Measurements from ENCODE around the gene BBS9.

BBS9 gene

DNA sequence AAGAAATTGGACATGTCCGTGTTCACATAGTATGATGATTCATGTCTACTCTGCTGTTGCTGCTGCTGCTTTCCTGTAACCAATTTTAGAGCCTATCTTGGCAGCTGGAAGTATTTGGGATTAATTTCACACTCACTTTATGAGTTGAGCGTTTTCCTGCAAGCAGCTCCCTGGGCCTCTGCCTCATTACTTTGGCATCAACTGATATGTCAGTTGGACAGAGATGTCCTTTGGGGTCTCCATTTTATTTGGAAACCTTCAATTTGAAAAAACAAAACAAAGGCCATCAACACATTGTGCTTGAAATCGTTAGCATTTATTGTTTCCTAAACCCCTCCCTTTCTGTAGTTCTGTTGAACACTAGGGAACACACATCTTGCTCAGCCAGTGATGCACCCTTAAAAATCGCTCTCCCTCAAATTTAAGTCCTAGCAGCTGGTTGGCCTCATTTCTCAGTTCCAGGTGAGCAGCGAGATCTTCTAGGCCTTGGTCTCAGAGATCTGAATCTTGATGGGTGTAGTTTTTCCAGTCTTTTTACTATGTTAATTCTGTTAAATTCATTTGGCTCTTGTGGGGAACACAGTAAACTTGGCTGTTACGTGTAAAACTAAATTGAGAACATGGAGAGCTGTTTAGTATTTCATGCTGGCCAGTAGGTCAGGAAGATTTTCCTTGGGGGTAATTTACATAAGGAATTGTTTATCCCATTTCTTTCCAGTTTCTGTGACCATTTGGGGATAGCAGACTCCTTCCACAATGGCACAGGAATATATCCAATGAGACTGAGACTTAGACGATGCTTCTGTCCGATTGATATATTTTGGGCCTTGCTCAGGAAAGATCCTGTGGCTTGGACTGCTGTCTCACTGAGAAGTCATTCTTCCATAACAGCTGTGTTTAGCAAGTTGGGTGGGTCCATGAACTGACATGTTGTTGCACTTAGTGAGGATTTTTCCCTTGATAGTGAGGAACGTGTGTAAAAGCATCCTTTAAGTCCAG lies 371.6 kb downstream of the BBS9 start:
- H3K27ac ChIP-seq: no peak overlapping the region
- CTCF ChIA-PET: no interaction called here
- no peak for DNase-seq (ENCODE audit: low spot score)
- POLR2A ChIA-PET (ENCODE audit: low non-redundant PET): interaction anchor here (0.5 kb wide), 1 partner anchor 153 kb away, joined by 3 read pairs; no protein-coding TSS in a partner anchor
- TF ChIP-seq, protein P1, sequence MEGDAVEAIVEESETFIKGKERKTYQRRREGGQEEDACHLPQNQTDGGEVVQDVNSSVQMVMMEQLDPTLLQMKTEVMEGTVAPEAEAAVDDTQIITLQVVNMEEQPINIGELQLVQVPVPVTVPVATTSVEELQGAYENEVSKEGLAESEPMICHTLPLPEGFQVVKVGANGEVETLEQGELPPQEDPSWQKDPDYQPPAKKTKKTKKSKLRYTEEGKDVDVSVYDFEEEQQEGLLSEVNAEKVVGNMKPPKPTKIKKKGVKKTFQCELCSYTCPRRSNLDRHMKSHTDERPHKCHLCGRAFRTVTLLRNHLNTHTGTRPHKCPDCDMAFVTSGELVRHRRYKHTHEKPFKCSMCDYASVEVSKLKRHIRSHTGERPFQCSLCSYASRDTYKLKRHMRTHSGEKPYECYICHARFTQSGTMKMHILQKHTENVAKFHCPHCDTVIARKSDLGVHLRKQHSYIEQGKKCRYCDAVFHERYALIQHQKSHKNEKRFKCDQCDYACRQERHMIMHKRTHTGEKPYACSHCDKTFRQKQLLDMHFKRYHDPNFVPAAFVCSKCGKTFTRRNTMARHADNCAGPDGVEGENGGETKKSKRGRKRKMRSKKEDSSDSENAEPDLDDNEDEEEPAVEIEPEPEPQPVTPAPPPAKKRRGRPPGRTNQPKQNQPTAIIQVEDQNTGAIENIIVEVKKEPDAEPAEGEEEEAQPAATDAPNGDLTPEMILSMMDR (conservative IDR thresholded peaks at IDR 0.05; ENCODE audit: low read depth): no peak

DNA sequence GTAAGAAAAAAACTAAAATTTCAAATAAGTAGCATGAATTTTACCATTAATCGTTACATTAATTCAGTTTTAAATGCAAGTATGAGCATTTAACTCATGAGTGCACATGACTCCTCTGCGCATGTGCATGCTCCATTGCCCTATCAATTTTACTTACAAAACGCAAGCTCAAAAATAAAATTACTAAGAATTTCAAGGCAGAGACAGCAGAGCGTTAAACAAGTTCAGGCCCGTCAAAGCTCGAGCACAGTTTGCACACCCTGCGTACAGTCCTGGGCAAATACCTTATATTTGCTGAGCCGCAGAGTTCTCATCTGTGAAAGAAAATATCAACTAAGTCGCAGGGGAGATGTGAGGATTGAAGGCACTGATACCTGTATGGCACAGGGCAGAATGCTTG lies 373.6 kb downstream of the BBS9 start:
- CTCF ChIA-PET: no interaction called here
- POLR2A ChIA-PET (ENCODE audit: low non-redundant PET): no interaction called here
- TF ChIP-seq, protein P1 (conservative IDR thresholded peaks at IDR 0.05; ENCODE audit: low read depth): no peak
- H3K27ac ChIP-seq: no peak overlapping the region
- no peak for DNase-seq (ENCODE audit: low spot score)

DNA sequence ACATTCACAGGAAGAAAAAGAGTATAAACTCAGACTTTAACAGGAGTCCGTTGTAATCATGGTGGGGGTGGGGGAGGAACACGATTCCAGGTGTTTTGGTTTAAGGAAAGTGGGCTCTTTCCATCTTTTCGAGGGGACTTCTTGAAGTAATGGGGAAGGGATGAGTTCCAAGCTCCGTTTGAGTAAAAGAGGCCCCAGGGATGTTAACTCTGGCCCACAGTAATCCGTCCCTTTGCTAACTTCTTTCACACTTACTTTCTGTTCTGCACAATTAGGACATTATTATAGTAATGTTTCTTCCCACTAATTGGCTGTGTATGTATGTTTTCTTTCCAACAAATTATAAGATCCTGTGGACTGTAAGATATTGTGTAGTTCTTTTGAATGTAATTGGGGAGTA lies 374.4 kb downstream of the BBS9 start:
- POLR2A ChIA-PET (ENCODE audit: low non-redundant PET): no interaction called here
- DNase-seq (ENCODE audit: low spot score): no peak
- CTCF ChIA-PET: no interaction called here
- TF ChIP-seq, protein P1 (conservative IDR thresholded peaks at IDR 0.05; ENCODE audit: low read depth): no peak
- H3K27ac ChIP-seq: no peak overlapping the region

DNA sequence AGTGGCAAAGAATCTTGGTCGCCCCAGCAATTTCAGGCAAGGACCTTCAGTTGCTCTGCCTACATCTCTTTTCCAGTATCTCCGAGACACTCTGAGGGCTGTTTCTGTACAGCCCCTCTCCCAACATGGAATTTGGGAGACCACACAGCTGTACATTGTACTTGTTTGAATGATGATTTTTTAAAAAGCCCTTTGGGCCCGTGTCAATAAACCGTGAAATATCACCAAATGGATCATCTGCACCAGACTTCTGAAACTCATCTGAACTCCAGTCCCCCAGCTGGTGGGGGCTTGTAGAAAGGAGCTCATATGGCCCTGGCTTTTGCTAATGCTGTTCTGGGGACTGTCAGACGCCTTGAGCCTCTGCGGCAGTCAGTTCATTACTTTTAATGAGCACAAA lies 374.9 kb downstream of the BBS9 start:
- H3K27ac ChIP-seq: no peak overlapping the region
- DNase-seq (ENCODE audit: low spot score): no peak
- ChIA-PET CTCF (no interaction called here), POLR2A (ENCODE audit: low non-redundant PET) (no interaction called here)
- TF ChIP-seq, protein P1 (conservative IDR thresholded peaks at IDR 0.05; ENCODE audit: low read depth): no peak

DNA sequence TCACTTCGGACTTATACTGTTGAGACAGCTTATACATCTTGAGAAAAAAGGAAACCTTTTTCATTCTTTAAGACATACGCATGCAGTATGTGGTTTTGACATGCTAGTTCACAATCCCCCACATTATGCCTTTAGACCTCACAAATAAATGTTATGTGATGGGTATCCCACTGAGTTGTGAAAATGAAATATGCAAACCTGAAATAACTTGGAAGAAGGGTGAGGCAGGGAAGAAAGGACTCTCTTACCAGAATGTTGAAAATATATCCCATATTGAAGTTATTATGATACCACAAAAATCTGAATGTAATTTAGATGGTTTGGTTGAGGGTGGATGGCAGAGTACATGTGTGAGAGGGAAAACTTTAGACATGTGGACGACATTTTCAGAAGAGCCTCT lies 379.8 kb downstream of the BBS9 start:
- TF ChIP-seq, protein P1 (conservative IDR thresholded peaks at IDR 0.05; ENCODE audit: low read depth): no peak
- no peak overlapping the region for H3K27ac ChIP-seq
- no peak for DNase-seq (ENCODE audit: low spot score)
- ChIA-PET CTCF (no interaction called here), POLR2A (ENCODE audit: low non-redundant PET) (no interaction called here)

DNA sequence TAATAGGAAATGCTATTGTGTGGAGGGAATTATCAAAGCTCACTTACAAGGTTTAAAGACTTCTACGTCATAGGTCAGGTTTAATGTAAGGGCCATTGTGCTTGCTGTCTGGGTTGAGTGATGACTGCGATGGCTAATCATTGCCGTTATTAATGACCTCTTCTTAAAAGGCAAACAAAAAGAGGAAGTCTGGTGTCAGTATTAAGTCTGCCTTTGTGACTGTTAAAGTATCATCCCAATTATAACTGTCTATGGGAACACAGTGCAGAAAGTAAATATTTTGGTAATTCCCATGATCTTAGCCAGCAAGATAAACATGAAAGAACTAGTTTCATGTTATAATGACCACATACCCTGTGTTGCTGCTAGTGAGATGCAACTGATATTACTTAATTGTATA lies 382.4 kb downstream of the BBS9 start:
- DNase-seq (ENCODE audit: low spot score): no peak
- POLR2A ChIA-PET (ENCODE audit: low non-redundant PET): no interaction called here
- H3K27ac ChIP-seq: no peak overlapping the region
- CTCF ChIA-PET: no interaction called here
- TF ChIP-seq, protein P1 (conservative IDR thresholded peaks at IDR 0.05; ENCODE audit: low read depth): no peak
